ENCODE data around the gene RNASEH2C.
"Not testable (repeated sequence)": the region's sequence is repeated elsewhere in the genome, so short reads cannot be mapped to it uniquely, and the experiment has no call there.

The RNASEH2C gene

DNA sequence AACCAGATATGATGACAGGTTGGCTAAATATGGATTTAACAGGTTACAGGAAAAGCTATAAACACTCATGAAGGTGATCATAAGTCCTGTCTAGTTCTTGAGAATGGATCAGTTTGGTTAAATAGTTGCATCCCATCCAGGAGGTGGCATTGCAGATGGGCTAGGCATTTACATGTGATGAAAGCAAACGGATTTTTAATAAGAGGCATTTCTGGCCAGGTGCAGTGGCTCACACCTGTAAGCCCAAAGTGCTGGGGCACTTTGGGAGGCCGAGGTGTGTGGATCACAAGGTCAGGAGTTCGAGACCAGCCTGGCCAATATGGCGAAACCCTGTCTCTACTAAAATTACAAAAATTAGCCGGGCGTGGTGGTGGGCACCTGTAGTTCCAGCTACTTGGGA lies 37.1 kb downstream of the RNASEH2C start:
- DNase-seq (ENCODE audit: low read depth), result not testable (repeated sequence)

DNA sequence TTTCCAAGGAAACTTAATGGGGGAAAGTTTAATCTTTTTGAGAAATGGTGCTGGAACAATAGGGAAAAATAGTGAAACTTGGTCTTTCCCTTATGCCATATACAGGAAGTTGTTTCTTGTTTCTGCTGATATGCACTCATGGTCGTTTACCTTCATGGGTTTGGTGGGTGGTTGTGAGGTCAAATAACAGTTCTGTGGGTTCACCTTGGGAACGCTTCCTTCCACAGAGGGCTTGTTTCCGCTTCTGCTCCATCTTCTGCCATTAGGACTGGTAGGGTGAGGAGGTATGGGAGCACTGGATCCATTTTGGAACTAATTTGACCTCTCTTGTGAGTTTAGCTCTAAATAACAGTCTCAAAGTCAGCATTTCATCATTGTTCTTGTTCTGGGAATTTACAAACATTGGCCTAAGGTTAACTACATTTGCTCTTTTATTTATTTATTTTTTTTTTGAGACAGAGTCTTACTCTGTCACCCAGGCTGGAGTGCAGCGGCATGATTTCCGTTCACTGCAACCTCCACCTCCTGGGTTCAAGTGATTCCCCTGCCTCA lies 40.3 kb downstream of the RNASEH2C start:
- DNase-seq (ENCODE audit: low read depth), result no peak

DNA sequence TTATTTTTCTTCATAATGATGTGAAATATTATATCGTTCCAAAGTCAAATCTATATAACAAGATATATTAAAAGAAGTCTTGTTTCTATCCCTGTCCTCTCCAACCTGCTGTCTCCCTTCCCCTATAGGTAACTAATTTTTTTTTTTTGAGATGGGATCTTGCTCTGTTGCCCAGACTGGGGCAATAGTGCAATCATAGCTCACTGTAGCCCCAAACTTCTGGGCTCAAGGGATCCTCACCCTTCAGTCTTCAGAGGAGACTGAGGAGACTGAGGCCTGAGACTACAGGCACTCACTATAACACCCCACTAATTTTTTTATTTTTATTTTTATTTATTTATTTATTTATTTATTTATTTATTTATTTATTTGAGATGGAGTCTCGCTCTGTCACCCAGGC lies 47.6 kb downstream of the RNASEH2C start:
- DNase-seq (ENCODE audit: low read depth), result no peak

DNA sequence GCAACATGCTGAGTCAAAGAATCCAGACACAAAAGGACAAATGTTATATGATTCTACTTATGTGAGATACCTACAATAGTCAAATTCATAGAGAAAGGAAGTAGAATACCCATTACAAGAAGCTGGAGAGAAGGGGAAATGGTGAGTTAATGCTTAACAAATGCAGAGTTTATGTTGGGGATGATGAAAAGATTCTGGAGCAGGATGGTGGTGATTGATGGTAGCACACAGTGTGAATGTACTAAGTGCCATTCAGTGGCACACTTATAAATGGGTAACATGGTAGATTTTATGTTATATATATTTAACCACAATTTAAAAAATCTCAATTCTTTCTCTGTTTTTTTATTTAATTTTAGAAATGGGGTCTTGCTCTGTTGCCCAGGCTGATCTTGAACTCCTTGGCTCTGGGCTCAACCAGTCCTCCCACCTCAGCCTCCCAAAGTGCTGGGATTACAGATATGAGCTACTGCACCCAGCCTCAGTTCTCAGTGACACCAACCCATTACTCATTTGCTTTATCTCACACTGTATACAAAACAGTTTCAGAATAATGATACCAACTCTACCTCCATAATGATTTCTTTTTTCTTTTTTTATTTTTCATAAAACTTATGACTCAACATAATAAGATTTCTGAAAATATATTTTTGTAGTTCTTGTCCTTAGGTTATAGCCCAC lies 48.3 kb downstream of the RNASEH2C start:
- DNase-seq (ENCODE audit: low read depth), result no peak
